Skeletal muscle tissue (tissue), 4 donors: Measurements from ENCODE around the gene MPP3. TPM values are rescaled to one million over a fixed set of nuclear protein-coding genes. Genes with fewer than 3 reads are reported as not detected.
A peak's percentile ranks its signal among the peaks of the same experiment; 100 is the strongest.

Experiments used
- H3K27ac ChIP-seq: one replicate; pipeline ENCODE4 v1.7.0; 2013; ENCODE audit warnings: mild to moderate bottlenecking, low read depth, low read length, inconsistent platforms
- H3K27me3 ChIP-seq, 3 donors: one replicate each; pipeline ENCODE4 v1.7.0; 2013; ENCODE audit warnings: low read length in 3 of 3; ENCODE audit not compliant: control insufficient read depth in 3 of 3, insufficient read depth in 3 of 3
- H3K36me3 ChIP-seq, 3 donors: one replicate each; pipeline ENCODE4 v1.7.0; 2013; ENCODE audit warnings: low read length in 3 of 3; ENCODE audit not compliant: control insufficient read depth in 3 of 3, insufficient read depth in 3 of 3
- H3K4me1 ChIP-seq, 3 donors: one replicate each; pipeline ENCODE4 v1.7.0; 2013; ENCODE audit warnings: low read length in 3 of 3, mild to moderate bottlenecking in 3 of 3; ENCODE audit not compliant: control insufficient read depth in 3 of 3, insufficient read depth in 3 of 3
- H3K4me3 ChIP-seq, 3 donors: one replicate each; pipeline ENCODE4 v1.7.0; 2013; ENCODE audit warnings: low read length in 3 of 3
- H3K9ac ChIP-seq, 3 donors: one replicate each; pipeline ENCODE4 v1.7.0; 2013; ENCODE audit warnings: low read length in 3 of 3, mild to moderate bottlenecking in 3 of 3, moderate library complexity in 2 of 3, low read depth in 1 of 3
- H3K9me3 ChIP-seq, 3 donors: one replicate each; pipeline ENCODE4 v1.7.0; 2013; ENCODE audit warnings: low read length in 3 of 3; ENCODE audit not compliant: control insufficient read depth in 3 of 3
- total RNA-seq: library from RNA; depleted of rRNA; stranded (reverse); fragments of >200 nt; gene quantifications from one replicate; pipeline ENCODE4 v1.2.3, GENCODE V29; 2014
- donor health status: Osteomylitis.

The MPP3 gene
- total RNA-seq, 1 donor from 2014 or later, result 4.2 TPM

DNA sequence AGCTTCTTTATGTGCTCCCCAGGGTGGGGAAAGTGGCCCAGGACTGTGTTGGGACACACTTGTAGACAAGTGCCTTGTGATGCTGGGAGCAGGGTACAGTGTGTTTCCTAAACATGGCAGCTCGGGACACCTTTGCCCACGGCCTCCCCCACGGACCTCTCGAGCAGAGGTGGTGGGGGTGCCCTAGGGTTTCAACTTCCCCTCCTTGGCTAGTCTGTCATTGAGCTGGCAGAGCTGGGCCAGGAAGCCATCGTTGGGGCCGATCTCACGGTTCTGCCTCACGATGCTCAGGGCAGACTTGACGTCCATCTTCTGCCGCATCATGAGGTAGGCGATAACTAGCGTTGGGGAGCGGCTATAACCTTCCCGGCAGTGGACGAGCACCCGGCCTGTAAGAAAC, 63.5 kb downstream of the MPP3 start:
- Histone ChIP-seq H3K27me3 (no peaks in the 10 kb centered on the region), H3K4me1 (peaks cover 34 to 51% (median 42%) of the 10 kb centered on the region in 3 donors), H3K4me3 (no peak overlapping the region), H3K27ac (no peak overlapping the region), H3K36me3 (peaks cover 59 to 71% (median 59%) of the 10 kb centered on the region in 3 donors), H3K9ac (no peak overlapping the region), H3K9me3 (no peaks in the 10 kb centered on the region)

DNA sequence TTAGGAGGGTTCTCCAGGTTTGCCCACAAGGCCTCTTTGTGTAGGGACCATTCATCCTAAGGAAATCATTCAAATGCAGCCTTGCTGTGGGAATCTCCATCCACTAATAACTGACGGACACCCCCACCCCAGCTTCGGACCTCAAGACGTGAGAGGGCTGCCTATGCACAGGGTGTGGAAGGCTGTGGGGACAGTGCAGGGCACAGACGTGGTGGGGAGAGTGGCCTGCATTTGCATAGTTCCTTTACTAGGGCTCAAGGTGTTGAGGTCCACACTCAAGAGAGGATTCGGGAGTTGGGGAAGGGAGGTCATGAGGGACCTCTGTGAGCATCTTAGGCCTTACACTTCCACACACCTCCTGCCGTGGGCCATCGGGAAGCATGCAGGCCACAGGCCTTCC, 64.0 kb downstream of the MPP3 start:
- peaks cover 30 to 46% (median 37%) of the 10 kb centered on the region in 3 donors for H3K4me1 ChIP-seq
- H3K27ac ChIP-seq, result no peak overlapping the region
- H3K9me3 ChIP-seq, result no peaks in the 10 kb centered on the region
- H3K36me3 ChIP-seq, result peaks cover 54 to 66% (median 54%) of the 10 kb centered on the region in 3 donors
- H3K27me3 ChIP-seq, result no peaks in the 10 kb centered on the region
- peak overlapping the region in 1 of 3 donors; percentile 33 for H3K9ac ChIP-seq
- no peak overlapping the region for H3K4me3 ChIP-seq

DNA sequence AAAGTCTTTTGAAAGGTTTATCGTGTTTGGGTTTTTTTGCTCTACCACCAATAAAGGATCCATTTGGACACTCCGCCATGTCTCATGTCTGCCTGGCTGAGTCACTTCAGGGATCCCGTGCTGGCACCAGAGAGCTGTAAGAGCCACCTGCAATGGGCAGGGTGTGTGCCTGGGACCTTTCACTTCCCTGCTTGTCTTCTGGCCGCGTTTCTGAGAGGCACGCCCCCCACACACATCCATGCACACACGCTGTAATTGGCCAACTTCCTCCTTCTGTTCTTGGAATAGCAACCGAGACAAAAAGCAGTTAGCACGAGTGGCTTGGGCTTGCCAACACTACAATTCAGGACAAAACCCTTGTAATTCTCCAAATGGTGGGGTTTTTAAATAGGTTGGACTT, 64.6 kb downstream of the MPP3 start:
- Histone ChIP-seq H3K4me1 (peaks cover 24 to 41% (median 32%) of the 10 kb centered on the region in 3 donors), H3K36me3 (peaks cover 52 to 69% (median 53%) of the 10 kb centered on the region in 3 donors), H3K9ac (peak overlapping the region in 1 of 3 donors; percentile 33), H3K27me3 (no peaks in the 10 kb centered on the region), H3K27ac (no peak overlapping the region), H3K9me3 (no peaks in the 10 kb centered on the region), H3K4me3 (no peak overlapping the region)

DNA sequence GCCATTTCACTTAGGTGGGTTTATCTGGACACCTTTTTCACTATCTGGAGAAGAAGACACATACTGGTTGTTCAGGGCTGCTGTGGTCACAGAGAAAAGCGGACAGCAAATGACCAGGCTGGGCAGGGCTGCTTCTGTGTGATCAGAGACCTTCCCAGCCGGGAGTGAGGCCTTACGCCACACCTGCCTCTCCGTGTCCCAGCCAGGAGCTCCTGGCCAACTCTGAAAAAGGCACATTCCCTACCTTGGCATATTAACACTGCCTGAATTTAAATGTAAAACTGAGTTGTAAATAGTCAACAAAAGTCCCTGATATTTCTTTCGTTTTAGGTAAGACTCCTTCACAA, 65.3 kb downstream of the MPP3 start:
- peaks cover 46 to 65% (median 47%) of the 10 kb centered on the region in 3 donors for H3K36me3 ChIP-seq

DNA sequence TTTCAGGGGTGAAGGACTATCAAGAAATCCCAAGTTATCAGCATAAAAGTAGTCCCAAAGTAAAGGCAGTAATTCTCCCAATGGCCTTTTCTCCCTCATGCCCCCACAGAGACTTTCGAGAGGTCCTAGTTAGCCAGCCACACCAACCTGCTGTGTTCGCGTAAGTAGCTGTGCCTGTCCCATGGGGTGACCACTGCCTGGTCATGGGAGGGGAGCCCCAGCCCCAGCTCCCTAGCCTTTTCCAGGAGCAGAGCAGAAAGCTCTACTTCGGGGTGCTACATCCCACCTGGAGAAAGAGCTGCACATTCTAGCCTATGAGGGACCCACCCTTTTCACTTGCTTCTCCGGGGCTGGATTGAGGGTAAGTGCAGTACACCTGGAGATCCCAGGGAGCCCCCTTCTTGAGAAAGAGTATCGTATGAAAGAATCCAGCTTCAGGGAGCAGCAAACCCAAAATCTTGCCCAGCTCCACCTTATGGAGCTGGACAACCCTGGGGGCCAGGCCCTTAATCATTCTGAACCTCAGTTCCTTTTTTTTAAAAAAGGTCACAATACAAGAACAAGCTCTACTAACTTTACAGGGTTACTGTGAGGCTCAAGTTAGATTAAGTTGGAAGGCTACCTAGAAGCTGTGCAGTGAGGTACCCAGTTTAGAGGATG, 65.8 kb downstream of the MPP3 start:
- Histone ChIP-seq H3K27ac (no peak overlapping the region), H3K27me3 (no peaks in the 10 kb centered on the region), H3K36me3 (peaks cover 41 to 60% (median 42%) of the 10 kb centered on the region in 3 donors)

More for the DNA sequence above, 65.3 kb downstream of the MPP3 start:
- H3K9ac ChIP-seq, result peak overlapping the region in 1 of 3 donors; percentile 40
- peaks cover 17 to 34% (median 25%) of the 10 kb centered on the region in 3 donors for H3K4me1 ChIP-seq
- no peaks in the 10 kb centered on the region for H3K9me3 ChIP-seq
- no peak overlapping the region for H3K4me3 ChIP-seq
- H3K27ac ChIP-seq, result no peak overlapping the region
- no peaks in the 10 kb centered on the region for H3K27me3 ChIP-seq

DNA sequence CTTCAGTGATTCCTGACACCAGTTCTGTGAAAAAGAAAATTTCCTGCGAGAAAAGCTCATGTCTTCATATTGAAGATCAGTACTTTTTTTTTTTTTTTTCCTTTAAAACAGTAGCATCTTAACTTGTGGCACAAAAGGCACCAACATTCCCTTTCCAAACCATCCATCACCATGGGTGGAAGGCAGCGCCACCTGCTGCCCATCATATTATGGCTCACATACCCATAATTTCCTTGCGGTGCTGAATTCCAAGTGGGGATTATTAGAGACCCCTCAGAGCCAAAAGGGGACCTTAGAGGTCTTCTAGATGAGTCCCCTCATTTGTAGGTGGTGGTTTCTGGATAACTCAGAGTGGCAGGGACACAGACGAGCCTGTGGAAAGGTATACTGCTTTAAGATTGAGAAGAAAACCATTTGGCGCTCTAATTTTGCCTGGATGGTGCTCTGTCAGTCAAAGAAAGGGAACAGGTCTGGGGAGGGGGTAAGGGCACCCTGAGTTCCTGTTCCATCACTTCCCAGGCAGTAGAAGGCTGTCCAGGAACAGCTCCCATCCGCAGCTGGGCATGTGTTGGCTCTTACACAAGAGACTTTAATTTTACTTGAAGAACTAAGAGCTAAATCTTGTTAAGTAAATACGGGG, 66.4 kb downstream of the MPP3 start:
- no peak overlapping the region for H3K4me3 ChIP-seq
- H3K27me3 ChIP-seq, result no peaks in the 10 kb centered on the region
- H3K4me1 ChIP-seq, result peaks cover 10 to 24% (median 19%) of the 10 kb centered on the region in 3 donors
- peak overlapping the region in 1 of 3 donors; percentile 33 for H3K9ac ChIP-seq
- peaks cover 38 to 57% (median 39%) of the 10 kb centered on the region in 3 donors for H3K36me3 ChIP-seq
- no peaks in the 10 kb centered on the region for H3K9me3 ChIP-seq
- no peak overlapping the region for H3K27ac ChIP-seq

More for the DNA sequence above, 65.8 kb downstream of the MPP3 start:
- Histone ChIP-seq H3K4me1 (peaks cover 12 to 29% (median 20%) of the 10 kb centered on the region in 3 donors), H3K9me3 (no peaks in the 10 kb centered on the region), H3K9ac (peak overlapping the region in 1 of 3 donors; percentile 33), H3K4me3 (no peak overlapping the region)

DNA sequence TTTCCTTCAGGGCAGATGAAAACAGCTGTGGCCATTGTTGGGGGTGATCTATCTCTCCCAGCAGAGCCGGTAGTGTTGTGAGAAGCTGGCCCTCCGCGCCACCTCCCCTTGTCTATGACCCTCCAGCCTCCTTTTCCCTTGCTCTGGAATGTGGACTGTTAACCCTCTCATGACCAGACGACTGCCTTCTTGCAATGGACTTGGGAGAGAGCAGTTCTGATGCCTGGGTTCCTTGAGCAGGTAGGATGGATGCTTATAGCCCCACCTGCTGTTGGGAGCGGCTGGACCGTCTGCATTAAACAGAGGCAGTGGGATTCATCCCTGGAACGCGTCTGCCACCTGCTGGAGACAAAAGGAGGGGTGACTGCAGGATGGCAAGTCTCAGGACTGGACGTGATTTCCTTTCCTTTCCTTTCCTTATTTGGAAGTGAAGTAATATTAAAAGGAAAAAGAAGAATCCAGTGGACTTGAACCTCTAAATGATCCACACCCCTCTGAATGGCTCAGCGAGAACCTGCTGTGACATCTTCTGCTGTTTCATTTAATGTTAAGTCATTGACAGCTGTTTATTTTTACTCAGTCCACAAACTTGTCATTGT, 72.6 kb downstream of the MPP3 start:
- Histone ChIP-seq H3K9ac (no peak overlapping the region), H3K36me3 (peaks cover 0 to 11% (median 0%) of the 10 kb centered on the region in 3 donors), H3K4me3 (no peak overlapping the region), H3K27ac (no peak overlapping the region), H3K9me3 (no peaks in the 10 kb centered on the region), H3K4me1 (peaks cover 0 to 6% (median 0%) of the 10 kb centered on the region in 3 donors), H3K27me3 (peaks cover 28 to 36% (median 35%) of the 10 kb centered on the region in 3 donors)

DNA sequence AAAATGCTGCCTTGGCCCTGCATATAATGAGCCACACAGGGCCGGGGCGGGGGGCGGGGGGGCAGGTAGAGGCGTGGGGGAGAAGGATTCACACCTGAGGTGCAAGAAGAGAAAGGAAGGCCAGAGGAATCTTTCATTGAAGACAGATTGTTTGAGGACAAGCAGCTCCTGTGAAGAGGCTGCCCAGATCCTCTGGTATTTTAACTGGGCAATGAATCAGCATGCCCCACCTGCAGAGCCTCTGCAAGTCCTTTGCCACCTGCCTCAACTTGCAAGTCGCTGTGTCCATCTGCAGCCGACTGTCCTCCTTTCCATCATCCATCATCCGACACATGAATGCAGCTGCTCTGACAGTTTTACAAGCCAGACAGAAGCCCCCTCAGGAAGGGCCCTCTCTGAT, 73.1 kb downstream of the MPP3 start:
- no peak overlapping the region for H3K4me3 ChIP-seq
- peaks cover 30 to 40% (median 37%) of the 10 kb centered on the region in 3 donors for H3K27me3 ChIP-seq
- H3K9ac ChIP-seq, result no peak overlapping the region
- no peak overlapping the region for H3K27ac ChIP-seq
- H3K9me3 ChIP-seq, result no peaks in the 10 kb centered on the region
- peaks cover 0 to 6% (median 0%) of the 10 kb centered on the region in 3 donors for H3K36me3 ChIP-seq
- H3K4me1 ChIP-seq, result peaks cover 0 to 6% (median 0%) of the 10 kb centered on the region in 3 donors

DNA sequence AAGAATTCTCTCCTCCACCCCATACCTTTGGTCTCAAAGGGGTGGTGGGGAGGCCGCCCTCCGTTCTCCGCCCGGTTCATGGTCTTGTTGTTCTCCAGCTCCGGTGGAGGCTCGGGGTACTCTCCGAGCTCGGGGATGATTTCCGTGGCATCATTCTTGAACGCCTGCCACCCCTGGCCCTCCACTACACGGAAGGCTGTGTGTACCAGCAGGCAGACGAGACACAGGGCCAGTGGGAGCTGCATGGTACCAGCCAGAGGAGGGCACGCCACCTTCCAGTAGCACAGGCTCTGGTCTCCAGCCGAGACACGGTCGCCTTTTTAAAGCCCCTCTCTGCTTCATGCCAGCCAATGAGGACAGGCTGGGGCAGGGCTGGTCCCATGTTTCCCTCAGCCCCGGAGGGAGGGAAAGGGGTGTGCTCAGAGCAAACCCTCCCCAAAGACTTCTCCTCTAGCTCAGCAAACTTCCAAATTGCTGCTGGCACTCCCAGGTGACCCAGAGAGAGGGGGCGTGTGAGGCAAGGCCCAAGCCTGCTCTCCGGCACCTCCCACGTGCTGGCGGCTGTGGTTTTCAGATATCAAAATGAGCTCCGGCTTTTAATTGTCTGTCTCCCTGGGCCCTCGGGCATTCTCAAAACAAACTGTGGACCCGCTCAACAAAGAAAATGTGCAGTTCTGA, 74.3 kb downstream of the MPP3 start, which contains the start of gene SOST:
Gene SOST (minus strand): TSS at position 295 of the 678 bp plus-strand sequence. CDS start 50 bp downstream, at position 245.
- no peak within 1 kb of the TSS for H3K4me3 ChIP-seq
- H3K9ac ChIP-seq, result no peak within 1 kb of the TSS
- no peak within 1 kb of the TSS for H3K27ac ChIP-seq
- peaks cover 35 to 46% (median 42%) of the 10 kb centered on the region in 3 donors for H3K27me3 ChIP-seq
- peaks cover 0 to 6% (median 0%) of the 10 kb centered on the region in 3 donors for H3K4me1 ChIP-seq
- peaks cover 0 to 2% (median 0%) of the 10 kb centered on the region in 3 donors for H3K36me3 ChIP-seq
- H3K9me3 ChIP-seq, result no peaks in the 10 kb centered on the region
